Right ventricle myocardium superior (tissue), 1 donor: ENCODE data around the gene RND3. TPM values are rescaled to one million over a fixed set of nuclear protein-coding genes. Genes with fewer than 3 reads are reported as not detected.

ENCODE experiments used
- ATAC-seq: fragments of 200-7000 bp; cut with Tn5 transposase; one replicate; pipeline ENCODE4 v1.9.1; 2020; ENCODE audit warnings: mild to moderate bottlenecking; ENCODE audit not compliant: poor library complexity
- DNase-seq: peaks from one replicate; pipeline ENCODE4 v3.0.0-alpha.2; 2020
- intact Hi-C: fragments of 100-400 bp; cut with DNase I; formaldehyde crosslinking; loops from one replicate; pipeline ENCODE4 v1.11.2; 2022
- total RNA-seq: library from RNA; stranded (reverse); fragmentation: NEBNext Ultra II Directional; extraction: Animal tissue kit (Norgen Biotek cat#: 25700); gene quantifications from one replicate; pipeline ENCODE4 v1.2.1, GENCODE V29; 2021
- donor health status: DM: no; HTN: yes; CAD: no; lungs with severe emphysema.

RND3 gene
- total RNA-seq, 1 donor from 2014 or later = 20.4 TPM

GRCh38 chr2:150424406-150424805, 63.1 kb downstream of the RND3 start:
- ATAC-seq = no peak
- intact Hi-C loops = loop anchor here (5.0 kb wide), 1 partner anchor 188 kb away; no protein-coding TSS in a partner anchor

GRCh38 chr2:150421126-150421651, 66.3 kb downstream of the RND3 start:
- DNase-seq (no peak), ATAC-seq (no peak)
- intact Hi-C loops = loop anchor here (5.0 kb wide), 1 partner anchor 191 kb away; no protein-coding TSS in a partner anchor

More at GRCh38 chr2:150424406-150424805, 63.1 kb downstream of the RND3 start:
- no peak for DNase-seq

- DNase-seq = no peak
- ATAC-seq = no peak
- intact Hi-C loops = no loop called here
Observed at GRCh38 chr2:150418916-150419315, 68.6 kb downstream of the RND3 start.
